Measurements from ENCODE around the gene FBP1.
A peak's percentile ranks its signal among the peaks of the same experiment; 100 is the strongest.
"Not testable (repeated sequence)": the region's sequence is repeated elsewhere in the genome, so short reads cannot be mapped to it uniquely, and the experiment has no call there.

Gene FBP1

GRCh38 chr9:94622087-94622800 is 17.1 kb downstream of the FBP1 start:
- no peak for DNase-seq

- no peak for DNase-seq
These were observed 20.3 kb downstream of the FBP1 start for GRCh38 chr9:94619026-94619425.

- DNase-seq, result no peak
These were observed 26.3 kb downstream of the FBP1 start for GRCh38 chr9:94613003-94613402.

GRCh38 chr9:94612071-94612470 is 27.2 kb downstream of the FBP1 start:
- DNase-seq, result no peak

- no peak for DNase-seq
These were observed 27.7 kb downstream of the FBP1 start for GRCh38 chr9:94611638-94612068.

GRCh38 chr9:94610181-94610606 is 29.1 kb downstream of the FBP1 start:
- no peak for DNase-seq

- DNase-seq, result peak in 1 of 56 donors; percentile 12
These were observed 32.0 kb downstream of the FBP1 start for GRCh38 chr9:94607423-94607691.

GRCh38 chr9:94606646-94607422 is 32.5 kb downstream of the FBP1 start:
- no peak for DNase-seq

GRCh38 chr9:94603259-94604160 is 35.8 kb downstream of the FBP1 start:
- DNase-seq, result peak in 43 of 56 donors; percentile 2 to 69 (median 33)

GRCh38 chr9:94602666-94603065 is 36.7 kb downstream of the FBP1 start:
- DNase-seq, result no peak

GRCh38 chr9:94600715-94601114 is 38.6 kb downstream of the FBP1 start:
- DNase-seq, result no peak

- DNase-seq, result no peak
These were observed 39.1 kb downstream of the FBP1 start for GRCh38 chr9:94600258-94600657.

GRCh38 chr9:94599102-94599501 is 40.2 kb downstream of the FBP1 start:
- no peak for DNase-seq

GRCh38 chr9:94593459-94594345 is 45.6 kb downstream of the FBP1 start, which contains the start of gene FBP2:
Gene FBP2, minus strand, starts transcription at chr9:94593824. Its CDS starts 98 bp downstream, at chr9:94593726.
- no peak for DNase-seq

- not testable (repeated sequence) for DNase-seq
These were observed 46.6 kb downstream of the FBP1 start for GRCh38 chr9:94592683-94593082.

GRCh38 chr9:94591876-94592275 is 47.4 kb downstream of the FBP1 start:
- DNase-seq, result no peak

- not testable (repeated sequence) for DNase-seq
These were observed 48.2 kb downstream of the FBP1 start for GRCh38 chr9:94591046-94591545.

GRCh38 chr9:94588681-94589080 is 50.6 kb downstream of the FBP1 start:
- no peak for DNase-seq

GRCh38 chr9:94586814-94587213 is 52.5 kb downstream of the FBP1 start:
- DNase-seq, result no peak

GRCh38 chr9:94586316-94586715 is 53.0 kb downstream of the FBP1 start:
- DNase-seq, result no peak

GRCh38 chr9:94584555-94584954 is 54.8 kb downstream of the FBP1 start:
- no peak for DNase-seq
